Liver (tissue), 9 donors: ENCODE data around the gene PCSK4. TPM values are rescaled to one million over a fixed set of nuclear protein-coding genes. Genes with fewer than 3 reads are reported as not detected.
A peak's percentile ranks its signal among the peaks of the same experiment; 100 is the strongest.

ENCODE experiments used
- DNase-seq: peaks from one replicate; pipeline ENCODE4 v3.0.0-alpha.2; 2017; ENCODE audit warnings: low spot score
- H3K27ac ChIP-seq, 2 donors: one replicate each; pipeline ENCODE4 v1.7.0; 2013; ENCODE audit warnings: inconsistent platforms in 2 of 2, low read length in 2 of 2, control low read depth in 1 of 2, low read depth in 1 of 2, mild to moderate bottlenecking in 1 of 2
- H3K27me3 ChIP-seq, 4 donors: one replicate each; pipeline versions ENCODE4 v1.6.1 to v1.7.0; 2013; ENCODE audit warnings: low read length in 3 of 4, inconsistent platforms in 1 of 4, mild to moderate bottlenecking in 1 of 4, moderate library complexity in 1 of 4; ENCODE audit not compliant: control insufficient read depth in 4 of 4, insufficient read depth in 4 of 4
- H3K36me3 ChIP-seq, 4 donors: one replicate each; pipeline versions ENCODE4 v1.6.1 to v1.7.0; 2013; ENCODE audit warnings: low read length in 3 of 4, mild to moderate bottlenecking in 3 of 4, low read depth in 1 of 4, moderate library complexity in 1 of 4; ENCODE audit not compliant: control insufficient read depth in 4 of 4, insufficient read depth in 3 of 4
- H3K4me1 ChIP-seq, 4 donors: one replicate each; pipeline versions ENCODE4 v1.6.1 to v1.7.0; 2013; ENCODE audit warnings: low read length in 3 of 4, mild to moderate bottlenecking in 3 of 4, moderate library complexity in 1 of 4; ENCODE audit not compliant: control insufficient read depth in 4 of 4, insufficient read depth in 4 of 4
- H3K4me3 ChIP-seq, 3 donors: one replicate each; pipeline versions ENCODE4 v1.6.1 to v1.7.0; 2013; ENCODE audit warnings: low read length in 3 of 3, control low read depth in 1 of 3, low read depth in 1 of 3, mild to moderate bottlenecking in 1 of 3
- H3K9ac ChIP-seq, 2 donors: one replicate each; pipeline ENCODE4 v1.7.0; 2013; ENCODE audit warnings: low read length in 2 of 2, mild to moderate bottlenecking in 2 of 2, moderate library complexity in 2 of 2, control low read depth in 1 of 2, low read depth in 1 of 2
- H3K9me3 ChIP-seq, 4 donors: one replicate each; pipeline versions ENCODE4 v1.6.1 to v1.7.0; 2013; ENCODE audit warnings: low read length in 3 of 4; ENCODE audit not compliant: control insufficient read depth in 4 of 4
- CTCF ChIP-seq: fragments of 150-350 bp; IDR thresholded peaks from 2 replicates; pipeline ENCODE4 v1.5.1; 2017; ENCODE audit warnings: improper control_type of control experiment, low read depth, low read length; ENCODE audit not compliant: missing input control
- EGR1 ChIP-seq, 2 donors: IDR thresholded peaks; 2 replicates each; pipeline ENCODE4 v1.6.1; 2016 to 2018; ENCODE audit warnings: antibody characterized with exemption in 2 of 2, low read depth in 2 of 2
- FOXA1 ChIP-seq: IDR thresholded peaks from 2 replicates; pipeline ENCODE4 v1.6.1; 2016; ENCODE audit warnings: antibody characterized with exemption
- GABPA ChIP-seq, 2 donors: IDR thresholded peaks in 1 of 2; conservative IDR thresholded peaks in 1 of 2; 2 replicates each; pipeline ENCODE4 v1.6.1; 2016; ENCODE audit warnings: antibody characterized with exemption in 2 of 2, mild to moderate bottlenecking in 1 of 2, moderate library complexity in 1 of 2
- HNF4G ChIP-seq: IDR thresholded peaks from 2 replicates; pipeline ENCODE4 v1.6.1; 2016; ENCODE audit warnings: antibody characterized with exemption
- JUND ChIP-seq, 2 donors: IDR thresholded peaks; 2 replicates each; pipeline ENCODE4 v1.6.1; 2016; ENCODE audit warnings: antibody characterized with exemption in 2 of 2
- NR2F2 ChIP-seq: IDR thresholded peaks from 2 replicates; pipeline ENCODE4 v1.6.1; 2016; ENCODE audit warnings: antibody characterized with exemption
- RAD21 ChIP-seq, 2 donors: IDR thresholded peaks; 2 replicates each; pipeline ENCODE4 v1.6.1; 2016; ENCODE audit warnings: antibody characterized with exemption in 2 of 2, mild to moderate bottlenecking in 2 of 2
- SP1 ChIP-seq: IDR thresholded peaks from 2 replicates; pipeline ENCODE4 v1.6.1; 2018; ENCODE audit warnings: antibody characterized with exemption, mild to moderate bottlenecking
- TAF1 ChIP-seq: conservative IDR thresholded peaks from 2 replicates; pipeline ENCODE4 v1.6.1; 2016; ENCODE audit warnings: antibody characterized with exemption, mild to moderate bottlenecking
- ZBTB33 ChIP-seq: IDR thresholded peaks from 2 replicates; pipeline ENCODE4 v1.6.1; 2016; ENCODE audit warnings: antibody characterized with exemption
- WGBS: extraction: QIAGEN DNeasy Blood & Tissue Kit; methylation state at CpG from one replicate; pipeline ENCODE4 v1.1.7; 2013; 5-methylcytosine and 5-hydroxymethylcytosine counted together
- polyA plus RNA-seq, 2 donors: library from polyadenylated mRNA; stranded (reverse) in 1 of 2; unstranded in 1 of 2; fragments of 200-250 nt in 1 of 2; fragments of >200 nt in 1 of 2; fragmentation: Nextera tagmentation in 1 of 2; extraction: Ambion mirVana in 1 of 2; gene quantifications; one replicate each; pipeline versions ENCODE4 v1.2.1 to v1.2.3, GENCODE V29; 2013 to 2015
- total RNA-seq, 2 donors: library from RNA; depleted of rRNA; stranded (reverse); fragments of >200 nt; gene quantifications; one replicate each; pipeline ENCODE4 v1.2.3, GENCODE V29; 2014
- TF ChIP-seq, protein P1 (sequence below): IDR thresholded peaks from 2 replicates; pipeline ENCODE4 v1.6.1; 2016; ENCODE audit warnings: antibody characterized with exemption
- TF ChIP-seq, protein P2 (sequence below): IDR thresholded peaks from 2 replicates; pipeline ENCODE4 v1.6.1; 2016; ENCODE audit warnings: antibody characterized with exemption
- TF ChIP-seq, protein P3 (sequence below): IDR thresholded peaks from 2 replicates; pipeline ENCODE4 v1.6.1; 2016; ENCODE audit warnings: antibody characterized with exemption, mild to moderate bottlenecking
- donor health status: healthy.
- donor health status: healthy.
- donor health status: healthy.
- donor health status: healthy.
- donor health status: healthy.

The PCSK4 gene
- total and polyA plus RNA-seq, 4 donors, result 0.60 to 2.6 (median 1.9) TPM

- no peak for TF ChIP-seq CTCF
Measured at GRCh38 chr19:1492474-1493006, 2.4 kb upstream of the PCSK4 start (continued).

DNA sequence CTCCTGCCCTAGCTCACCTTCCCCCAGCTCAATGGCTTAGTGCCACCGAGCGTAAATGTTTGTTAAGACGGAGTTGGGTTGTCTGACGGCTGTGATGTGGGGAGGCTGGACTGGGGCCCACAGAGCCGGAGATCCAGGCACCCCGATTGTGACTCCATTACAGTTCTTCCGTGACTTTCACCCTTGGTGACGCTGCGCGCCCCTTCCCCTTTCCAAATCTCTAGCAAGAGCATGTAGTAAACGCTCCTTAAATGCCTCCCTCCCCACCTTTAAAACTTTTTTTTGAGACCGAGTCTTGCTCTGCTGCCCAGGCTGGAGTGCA, 1.7 kb upstream of the PCSK4 start:
- Histone ChIP-seq H3K9me3 (no peaks in the 10 kb centered on the region), H3K4me3 (peak overlapping the region; percentile 43 to 77 (median 65)), H3K27ac (peak overlapping the region; percentile 77 to 91), H3K4me1 (peaks cover 10 to 35% (median 22%) of the 10 kb centered on the region in 4 donors), H3K36me3 (peaks cover 0 to 2% (median 0%) of the 10 kb centered on the region in 4 donors), H3K9ac (peak overlapping the region; percentile 66 to 70), H3K27me3 (no peaks in the 10 kb centered on the region)
- no peak for TF ChIP-seq FOXA1
- TF ChIP-seq ZBTB33, result no peak
- no peak for TF ChIP-seq JUND (IDR thresholded peaks at IDR 0.05)
- TF ChIP-seq RAD21 (IDR thresholded peaks at IDR 0.05), result no peak
- no peak for TF ChIP-seq CTCF
- no peak for TF ChIP-seq SP1
- TF ChIP-seq NR2F2, result no peak
- TF ChIP-seq, protein P1, sequence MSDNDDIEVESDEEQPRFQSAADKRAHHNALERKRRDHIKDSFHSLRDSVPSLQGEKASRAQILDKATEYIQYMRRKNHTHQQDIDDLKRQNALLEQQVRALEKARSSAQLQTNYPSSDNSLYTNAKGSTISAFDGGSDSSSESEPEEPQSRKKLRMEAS, result no peak
- TF ChIP-seq TAF1, result no peak
- TF ChIP-seq, protein P2, sequence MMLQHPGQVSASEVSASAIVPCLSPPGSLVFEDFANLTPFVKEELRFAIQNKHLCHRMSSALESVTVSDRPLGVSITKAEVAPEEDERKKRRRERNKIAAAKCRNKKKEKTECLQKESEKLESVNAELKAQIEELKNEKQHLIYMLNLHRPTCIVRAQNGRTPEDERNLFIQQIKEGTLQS, result no peak
- TF ChIP-seq GABPA (IDR thresholded peaks at IDR 0.05 in 1 of 2, conservative IDR thresholded peaks at IDR 0.05 in 1 of 2), result no peak
- no peak for TF ChIP-seq HNF4G
- TF ChIP-seq, protein P3, sequence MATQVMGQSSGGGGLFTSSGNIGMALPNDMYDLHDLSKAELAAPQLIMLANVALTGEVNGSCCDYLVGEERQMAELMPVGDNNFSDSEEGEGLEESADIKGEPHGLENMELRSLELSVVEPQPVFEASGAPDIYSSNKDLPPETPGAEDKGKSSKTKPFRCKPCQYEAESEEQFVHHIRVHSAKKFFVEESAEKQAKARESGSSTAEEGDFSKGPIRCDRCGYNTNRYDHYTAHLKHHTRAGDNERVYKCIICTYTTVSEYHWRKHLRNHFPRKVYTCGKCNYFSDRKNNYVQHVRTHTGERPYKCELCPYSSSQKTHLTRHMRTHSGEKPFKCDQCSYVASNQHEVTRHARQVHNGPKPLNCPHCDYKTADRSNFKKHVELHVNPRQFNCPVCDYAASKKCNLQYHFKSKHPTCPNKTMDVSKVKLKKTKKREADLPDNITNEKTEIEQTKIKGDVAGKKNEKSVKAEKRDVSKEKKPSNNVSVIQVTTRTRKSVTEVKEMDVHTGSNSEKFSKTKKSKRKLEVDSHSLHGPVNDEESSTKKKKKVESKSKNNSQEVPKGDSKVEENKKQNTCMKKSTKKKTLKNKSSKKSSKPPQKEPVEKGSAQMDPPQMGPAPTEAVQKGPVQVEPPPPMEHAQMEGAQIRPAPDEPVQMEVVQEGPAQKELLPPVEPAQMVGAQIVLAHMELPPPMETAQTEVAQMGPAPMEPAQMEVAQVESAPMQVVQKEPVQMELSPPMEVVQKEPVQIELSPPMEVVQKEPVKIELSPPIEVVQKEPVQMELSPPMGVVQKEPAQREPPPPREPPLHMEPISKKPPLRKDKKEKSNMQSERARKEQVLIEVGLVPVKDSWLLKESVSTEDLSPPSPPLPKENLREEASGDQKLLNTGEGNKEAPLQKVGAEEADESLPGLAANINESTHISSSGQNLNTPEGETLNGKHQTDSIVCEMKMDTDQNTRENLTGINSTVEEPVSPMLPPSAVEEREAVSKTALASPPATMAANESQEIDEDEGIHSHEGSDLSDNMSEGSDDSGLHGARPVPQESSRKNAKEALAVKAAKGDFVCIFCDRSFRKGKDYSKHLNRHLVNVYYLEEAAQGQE, result no peak
- TF ChIP-seq EGR1 (IDR thresholded peaks at IDR 0.05; ENCODE audit: low read depth in 2 of 2), result no peak
- DNase-seq, result no peak
- 27% methylated on average over 12 of the region's 12 CpGs for WGBS
